Measurements from ENCODE around the gene TBXA2R. TPM values are rescaled to one million over a fixed set of nuclear protein-coding genes. Genes with fewer than 3 reads are reported as not detected.

The TBXA2R gene
- total RNA-seq, 1 donor from 2014 or later, result not detected

DNA sequence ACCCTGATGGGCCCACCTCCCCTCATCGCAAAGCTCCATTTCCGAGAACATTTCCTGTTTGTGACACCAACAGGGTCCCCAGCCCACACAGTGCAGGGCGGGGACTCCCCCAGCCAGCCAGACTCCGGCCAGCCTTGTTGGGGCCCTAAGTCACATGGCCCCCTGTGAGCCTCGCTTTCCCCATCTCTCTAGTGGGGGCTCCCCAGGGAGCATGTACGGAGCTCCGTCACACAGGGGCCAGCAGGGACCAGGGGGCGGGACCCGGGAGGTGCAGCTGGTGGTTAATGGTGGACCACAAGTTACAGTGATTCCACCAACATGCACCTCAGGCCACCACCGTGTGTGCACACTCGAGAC, 1.7 kb downstream of the TBXA2R start:
- Mint-ChIP-seq H3K4me1 (ENCODE audit: unreplicated experiment) (peaks cover 7% of the 10 kb centered on the region), H3K9me3 (no peaks in the 10 kb centered on the region), H3K27me3 (peaks cover 14% of the 10 kb centered on the region), H3K36me3 (no peaks in the 10 kb centered on the region), H3K4me3 (no peak overlapping the region), H3K27ac (no peak overlapping the region)
- TF ChIP-seq, protein P1, sequence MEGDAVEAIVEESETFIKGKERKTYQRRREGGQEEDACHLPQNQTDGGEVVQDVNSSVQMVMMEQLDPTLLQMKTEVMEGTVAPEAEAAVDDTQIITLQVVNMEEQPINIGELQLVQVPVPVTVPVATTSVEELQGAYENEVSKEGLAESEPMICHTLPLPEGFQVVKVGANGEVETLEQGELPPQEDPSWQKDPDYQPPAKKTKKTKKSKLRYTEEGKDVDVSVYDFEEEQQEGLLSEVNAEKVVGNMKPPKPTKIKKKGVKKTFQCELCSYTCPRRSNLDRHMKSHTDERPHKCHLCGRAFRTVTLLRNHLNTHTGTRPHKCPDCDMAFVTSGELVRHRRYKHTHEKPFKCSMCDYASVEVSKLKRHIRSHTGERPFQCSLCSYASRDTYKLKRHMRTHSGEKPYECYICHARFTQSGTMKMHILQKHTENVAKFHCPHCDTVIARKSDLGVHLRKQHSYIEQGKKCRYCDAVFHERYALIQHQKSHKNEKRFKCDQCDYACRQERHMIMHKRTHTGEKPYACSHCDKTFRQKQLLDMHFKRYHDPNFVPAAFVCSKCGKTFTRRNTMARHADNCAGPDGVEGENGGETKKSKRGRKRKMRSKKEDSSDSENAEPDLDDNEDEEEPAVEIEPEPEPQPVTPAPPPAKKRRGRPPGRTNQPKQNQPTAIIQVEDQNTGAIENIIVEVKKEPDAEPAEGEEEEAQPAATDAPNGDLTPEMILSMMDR (conservative IDR thresholded peaks at IDR 0.05), result no peak
- DNase-seq (ENCODE audit: extremely low spot score, unreplicated experiment), result no peak

DNA sequence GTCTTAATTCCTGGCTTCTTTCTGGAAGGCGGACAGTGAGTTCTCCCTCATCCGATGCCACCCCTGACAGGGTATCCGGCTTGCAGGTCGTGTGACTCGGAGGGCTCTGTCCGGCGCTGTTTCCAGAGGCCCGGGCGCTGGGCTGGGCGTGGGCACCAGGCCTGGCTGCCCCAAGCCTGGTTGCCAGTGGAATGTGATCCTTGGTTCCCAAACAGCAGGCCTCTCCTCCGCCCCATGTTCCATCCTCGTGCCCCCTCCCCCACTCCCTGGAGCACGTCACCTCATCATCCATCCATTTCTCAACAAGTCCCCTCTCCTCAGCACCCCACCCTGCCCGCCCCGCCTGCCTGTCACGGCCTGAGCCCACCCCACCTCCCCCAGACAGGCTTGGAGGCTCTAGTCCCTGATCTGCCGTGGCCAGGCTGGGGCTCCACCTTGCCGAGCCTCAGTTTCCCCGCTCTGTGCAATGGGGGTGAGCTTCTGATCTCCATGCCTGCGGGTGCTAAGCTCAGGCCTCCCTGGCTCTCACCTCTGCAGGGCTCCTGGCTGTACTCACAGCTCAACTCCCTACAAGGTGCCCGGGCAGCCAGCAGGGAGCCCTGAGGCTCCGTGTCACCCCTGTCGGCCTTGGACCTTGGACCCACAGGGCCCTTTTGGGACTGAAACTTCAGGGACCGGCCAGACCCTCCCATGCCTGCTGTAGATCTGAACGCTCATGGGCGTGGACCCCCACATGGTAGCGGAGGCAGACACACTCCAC, 2.3 kb downstream of the TBXA2R start:
- H3K27me3 Mint-ChIP-seq, result peaks cover 14% of the 10 kb centered on the region
- H3K36me3 Mint-ChIP-seq, result no peaks in the 10 kb centered on the region
- no peak overlapping the region for H3K27ac Mint-ChIP-seq
- H3K4me1 Mint-ChIP-seq (ENCODE audit: unreplicated experiment), result peaks cover 7% of the 10 kb centered on the region
- no peak for DNase-seq (ENCODE audit: extremely low spot score, unreplicated experiment)
- no peaks in the 10 kb centered on the region for H3K9me3 Mint-ChIP-seq
- no peak overlapping the region for H3K4me3 Mint-ChIP-seq
- TF ChIP-seq, protein P1 (conservative IDR thresholded peaks at IDR 0.05), result no peak

DNA sequence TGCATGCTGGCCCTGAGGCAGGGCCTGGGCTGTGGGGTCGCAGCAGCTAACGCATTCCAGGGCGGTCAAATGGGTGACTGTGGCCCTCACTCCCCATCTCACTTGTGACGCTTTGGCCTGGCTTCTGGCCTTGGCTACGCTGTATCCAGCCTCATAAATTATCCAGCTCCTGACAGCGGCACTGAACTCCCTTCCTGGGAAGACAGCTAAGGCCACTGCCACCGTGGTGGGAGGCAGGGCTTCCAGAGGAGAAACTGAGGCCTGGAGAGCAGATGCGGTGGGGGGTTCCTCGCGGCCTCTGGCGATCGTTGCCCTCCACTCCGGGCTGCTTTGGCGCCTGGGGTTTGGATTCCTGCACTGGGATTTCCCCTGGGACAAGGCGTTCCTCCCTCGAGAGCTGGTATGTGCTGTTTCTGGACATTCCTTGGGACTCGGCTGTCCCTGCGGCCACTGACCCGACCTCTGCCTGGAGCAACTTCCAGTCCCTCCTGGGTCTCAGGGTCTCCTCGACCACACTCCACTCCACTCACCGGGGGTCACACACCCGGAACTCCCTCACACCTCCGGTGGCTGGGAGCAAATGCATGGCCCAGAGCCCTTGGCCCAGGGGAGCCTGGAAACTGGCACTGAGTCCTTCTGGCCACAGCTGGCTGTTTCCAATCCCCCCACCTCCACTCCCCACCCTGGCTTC, 3.4 kb downstream of the TBXA2R start:
- DNase-seq (ENCODE audit: extremely low spot score, unreplicated experiment), result no peak
- Mint-ChIP-seq H3K9me3 (no peaks in the 10 kb centered on the region), H3K36me3 (no peaks in the 10 kb centered on the region), H3K27me3 (peaks cover 12% of the 10 kb centered on the region), H3K4me3 (no peak overlapping the region), H3K27ac (no peak overlapping the region), H3K4me1 (ENCODE audit: unreplicated experiment) (peaks cover 6% of the 10 kb centered on the region)
- TF ChIP-seq, protein P1 (conservative IDR thresholded peaks at IDR 0.05), result no peak

DNA sequence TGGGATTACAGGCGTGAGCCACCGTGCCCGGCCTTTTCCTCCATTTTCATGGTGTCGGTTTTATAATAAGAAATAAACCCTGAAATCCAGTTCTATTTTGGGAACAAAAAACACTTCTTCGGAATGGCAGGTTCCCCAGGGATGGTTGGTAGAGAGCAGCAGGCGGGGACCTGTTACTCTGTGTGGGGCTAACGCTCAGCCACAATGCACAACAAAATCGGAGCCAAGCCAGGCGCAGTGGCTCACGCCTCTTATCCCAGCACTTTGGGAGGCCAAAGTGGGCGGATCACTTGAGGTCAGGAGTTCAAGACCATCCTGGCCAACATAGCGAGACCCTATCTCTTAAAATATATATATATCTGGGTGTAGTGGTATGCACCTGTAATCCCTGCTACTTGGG, 5.7 kb downstream of the TBXA2R start:
- Mint-ChIP-seq H3K27me3 (no peaks in the 10 kb centered on the region), H3K4me3 (no peak overlapping the region), H3K4me1 (ENCODE audit: unreplicated experiment) (no peaks in the 10 kb centered on the region), H3K9me3 (no peaks in the 10 kb centered on the region), H3K36me3 (no peaks in the 10 kb centered on the region), H3K27ac (no peak overlapping the region)
- no peak for DNase-seq (ENCODE audit: extremely low spot score, unreplicated experiment)
- TF ChIP-seq, protein P1 (conservative IDR thresholded peaks at IDR 0.05), result no peak

DNA sequence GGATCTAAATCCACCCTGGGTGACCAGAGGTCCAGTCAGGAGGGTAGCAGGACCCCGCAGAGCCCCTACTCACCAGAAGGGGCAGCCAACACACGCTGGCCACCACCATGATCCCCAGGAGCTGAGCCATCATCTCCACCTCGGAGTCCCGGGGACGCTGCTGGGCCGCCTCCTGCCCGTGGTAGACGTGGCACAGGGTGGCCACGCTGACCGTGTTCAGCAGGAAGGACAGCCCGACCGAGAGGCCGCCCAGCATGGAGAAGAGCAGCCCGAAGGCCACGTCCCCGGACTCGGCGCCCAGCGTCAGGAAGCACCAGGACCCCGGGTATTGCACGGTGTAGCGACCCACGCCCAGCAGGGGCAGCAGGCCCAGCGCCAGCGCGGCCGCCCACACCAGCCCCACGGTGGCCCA, 6.9 kb downstream of the TBXA2R start:
- no peaks in the 10 kb centered on the region for H3K4me1 Mint-ChIP-seq (ENCODE audit: unreplicated experiment)
- TF ChIP-seq, protein P1 (conservative IDR thresholded peaks at IDR 0.05), result peak; percentile 54
- H3K4me3 Mint-ChIP-seq, result no peak overlapping the region
- H3K36me3 Mint-ChIP-seq, result no peaks in the 10 kb centered on the region
- H3K27me3 Mint-ChIP-seq, result no peaks in the 10 kb centered on the region
- no peaks in the 10 kb centered on the region for H3K9me3 Mint-ChIP-seq
- no peak overlapping the region for H3K27ac Mint-ChIP-seq
- no peak for DNase-seq (ENCODE audit: extremely low spot score, unreplicated experiment)
